Psoas muscle (tissue), 8 donors: Measurements from ENCODE around the gene FBXO46. TPM values are rescaled to one million over a fixed set of nuclear protein-coding genes. Genes with fewer than 3 reads are reported as not detected.

ENCODE experiments used
- ATAC-seq, 4 donors: fragments of 200-7000 bp; cut with Tn5 transposase; one replicate each; pipeline ENCODE4 v1.9.1; 2020; ENCODE audit warnings: moderate library complexity in 3 of 4, mild to moderate bottlenecking in 2 of 4
- DNase-seq, 2 donors: peaks; one replicate each; pipeline ENCODE4 v3.0.0-alpha.2; 2020
- H3K27ac ChIP-seq: fragments of 200-600 bp; one replicate; pipeline ENCODE4 v1.8.0; 2022
- H3K27me3 ChIP-seq, 3 donors: fragments of 200-600 bp in 1 of 3; one replicate each; pipeline versions ENCODE4 v1.6.1 to v1.8.0; 2013 to 2022; ENCODE audit warnings: low read length in 2 of 3, mild to moderate bottlenecking in 2 of 3, moderate library complexity in 1 of 3; ENCODE audit not compliant: insufficient read depth in 3 of 3
- H3K36me3 ChIP-seq, 2 donors: fragments of 200-600 bp in 1 of 2; one replicate each; pipeline versions ENCODE4 v1.6.1 to v1.8.0; 2013 to 2022; ENCODE audit warnings: low read depth in 1 of 2, mild to moderate bottlenecking in 1 of 2, moderate library complexity in 1 of 2; ENCODE audit not compliant: insufficient read depth in 1 of 2
- H3K4me1 ChIP-seq: fragments of 200-600 bp; one replicate; pipeline ENCODE4 v1.8.0; 2022
- H3K4me3 ChIP-seq: fragments of 200-600 bp; one replicate; pipeline ENCODE4 v1.8.0; 2022; ENCODE audit warnings: mild to moderate bottlenecking
- H3K9me3 ChIP-seq: fragments of 200-600 bp; one replicate; pipeline ENCODE4 v1.8.0; 2022
- WGBS, 3 donors: extraction: QIAGEN DNeasy Blood & Tissue Kit; methylation state at CpG; one replicate each; pipeline versions ENCODE4 v1.1.6 to v1.1.7; 2013; 5-methylcytosine and 5-hydroxymethylcytosine counted together
- intact Hi-C, 2 donors: fragments of 100-400 bp; cut with DNase I; formaldehyde crosslinking; loops; one replicate each; pipeline versions ENCODE4 v1.11.0 to v1.14.2; 2022
- long read RNA-seq, 2 donors: library from polyadenylated mRNA; unstranded; transcript quantifications; one replicate each; pipeline ENCODE4 v2.0.0, GENCODE V29; 2021
- polyA plus RNA-seq, 3 donors: library from polyadenylated mRNA; stranded (reverse); fragments of 200-250 nt; gene quantifications; one replicate each; pipeline ENCODE4 v1.2.3, GENCODE V29; 2013
- total RNA-seq, 4 donors: library from RNA; stranded (reverse); fragmentation: NEBNext Ultra II Directional in 2 of 4; extraction: Animal tissue kit (Norgen Biotek cat#: 25700) in 2 of 4; gene quantifications; one replicate each; pipeline versions ENCODE4 v1.2.1 to v1.2.4, GENCODE V29; 2021 to 2023
- TF ChIP-seq, protein P1 (sequence below): fragments of 200-600 bp; IDR thresholded peaks from one replicate; pipeline ENCODE4 v1.8.0; 2022; ENCODE audit warnings: antibody characterized with exemption
- donor health status: healthy with polysubstance abuse.
- donor health status: DM: no; HTN: no; CAD: no; lungs with moderate emphysema.
- donor health status: Bipolar disorder and iron deficiency.
- donor health status: healthy.
- donor health status: DM: yes; HTN: yes; CAD: no.
- donor health status: DM: no; HTN: no; CAD: no.
- donor health status: DM: no; HTN: no; CAD: no.
- donor health status: DM: yes; HTN: yes; CAD: no.

Gene FBXO46, protein sequence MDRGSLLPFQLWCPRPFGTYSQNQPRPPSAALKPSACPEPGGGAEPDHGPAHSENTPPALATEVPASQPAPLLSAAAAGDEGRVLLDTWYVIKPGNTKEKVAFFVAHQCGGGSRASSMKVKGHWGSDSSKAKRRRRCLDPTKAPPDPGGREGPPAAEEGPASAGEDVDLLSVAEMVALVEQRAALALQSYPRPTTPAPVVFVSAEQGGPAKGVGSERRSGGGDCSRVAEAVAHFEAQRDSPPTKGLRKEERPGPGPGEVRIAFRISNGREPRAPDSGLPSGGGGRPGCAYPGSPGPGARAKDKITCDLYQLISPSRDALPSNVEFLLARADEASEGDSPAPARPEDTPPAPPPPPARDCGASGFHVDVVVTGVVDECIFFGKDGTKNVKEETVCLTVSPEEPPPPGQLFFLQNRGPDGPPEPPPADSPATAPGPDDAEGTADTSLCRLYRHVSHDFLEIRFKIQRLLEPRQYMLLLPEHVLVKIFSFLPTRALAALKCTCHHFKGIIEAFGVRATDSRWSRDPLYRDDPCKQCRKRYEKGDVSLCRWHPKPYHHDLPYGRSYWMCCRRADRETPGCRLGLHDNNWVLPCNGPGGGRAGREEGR
- total RNA-seq: 10 to 100 TPM in 2 of 4 donors, 1 to 10 TPM in 2; 6.4 to 13.0 (median 9.9) TPM
- polyA plus RNA-seq: 1 to 10 TPM; 4.6 to 9.5 (median 5.0) TPM
- long read RNA-seq, donor 1, partial matches to known transcripts: 0 of 2 reads
- long read RNA-seq, donor 1, other reads (novel, unspliced or antisense): 2 of 2 reads
- long read RNA-seq, donor 2, partial matches to known transcripts: 6 of 6 reads
- long read RNA-seq, donor 2, other reads (novel, unspliced or antisense): 0 of 6 reads

DNA sequence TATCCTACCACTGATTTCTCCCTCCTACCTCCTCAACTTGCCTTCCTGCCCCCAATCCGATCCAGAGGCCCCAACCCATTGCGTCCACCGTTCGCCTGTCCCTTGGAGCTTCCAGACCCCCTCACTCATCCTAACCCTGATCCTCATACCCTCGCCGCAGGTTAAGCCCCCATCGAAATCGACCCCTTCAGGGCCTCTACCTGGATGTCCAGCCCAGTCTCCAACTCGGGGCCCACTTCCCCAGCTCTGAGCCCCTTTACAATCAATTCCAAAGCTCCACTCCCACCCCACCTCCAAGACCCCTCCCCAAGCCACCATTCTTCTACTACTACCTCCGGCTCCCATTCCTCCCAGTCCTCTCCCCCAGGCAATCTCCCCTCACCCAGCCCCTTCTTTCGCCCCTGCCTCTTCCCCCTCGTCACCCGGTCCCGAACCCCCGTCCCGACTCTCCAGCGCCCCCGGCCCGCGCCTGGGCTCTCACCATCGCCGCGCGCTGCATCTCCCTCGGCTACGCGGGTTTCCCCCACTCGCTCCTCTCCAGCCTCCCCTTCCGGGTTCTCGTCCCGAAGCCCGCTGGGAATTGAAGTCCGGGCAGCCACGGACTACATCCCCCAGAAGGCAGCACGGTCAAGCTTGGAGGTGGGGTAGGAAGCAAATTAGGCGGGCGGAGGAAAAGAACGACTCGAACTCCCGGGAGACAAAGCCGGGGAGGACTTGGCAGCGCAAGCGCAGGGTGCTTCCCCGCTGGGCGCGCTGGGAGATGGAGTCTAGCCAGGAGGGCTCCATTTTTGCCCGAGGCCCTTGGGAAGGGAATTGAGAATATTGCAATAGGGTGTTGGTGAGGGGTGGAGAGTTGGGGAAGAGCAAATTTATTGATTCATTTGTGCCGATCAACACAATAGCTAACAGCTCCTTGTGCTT, at the start of gene FBXO46:
TSS of gene FBXO46 (minus strand) at position 529 of the 921 bp plus-strand sequence. CDS start 17,401 bp downstream, outside the sequence.
- peak; percentile 96 to 98 for DNase-seq
- ATAC-seq: peak; percentile 97 to 98 (median 97)
- Histone ChIP-seq H3K9me3 (no peaks in the 10 kb centered on the region), H3K27ac (peak within 1 kb of the TSS; percentile 48), H3K36me3 (no peaks in the 10 kb centered on the region), H3K4me1 (peaks cover 8% of the 10 kb centered on the region), H3K27me3 (no peaks in the 10 kb centered on the region), H3K4me3 (peak within 1 kb of the TSS; percentile 83)
- intact Hi-C loops: loop anchor here in 1 of 2 donors (5.0 kb wide), 1 partner anchor 37 kb away; the partner anchor contains the start of gene SIX5
- TF ChIP-seq, protein P1, sequence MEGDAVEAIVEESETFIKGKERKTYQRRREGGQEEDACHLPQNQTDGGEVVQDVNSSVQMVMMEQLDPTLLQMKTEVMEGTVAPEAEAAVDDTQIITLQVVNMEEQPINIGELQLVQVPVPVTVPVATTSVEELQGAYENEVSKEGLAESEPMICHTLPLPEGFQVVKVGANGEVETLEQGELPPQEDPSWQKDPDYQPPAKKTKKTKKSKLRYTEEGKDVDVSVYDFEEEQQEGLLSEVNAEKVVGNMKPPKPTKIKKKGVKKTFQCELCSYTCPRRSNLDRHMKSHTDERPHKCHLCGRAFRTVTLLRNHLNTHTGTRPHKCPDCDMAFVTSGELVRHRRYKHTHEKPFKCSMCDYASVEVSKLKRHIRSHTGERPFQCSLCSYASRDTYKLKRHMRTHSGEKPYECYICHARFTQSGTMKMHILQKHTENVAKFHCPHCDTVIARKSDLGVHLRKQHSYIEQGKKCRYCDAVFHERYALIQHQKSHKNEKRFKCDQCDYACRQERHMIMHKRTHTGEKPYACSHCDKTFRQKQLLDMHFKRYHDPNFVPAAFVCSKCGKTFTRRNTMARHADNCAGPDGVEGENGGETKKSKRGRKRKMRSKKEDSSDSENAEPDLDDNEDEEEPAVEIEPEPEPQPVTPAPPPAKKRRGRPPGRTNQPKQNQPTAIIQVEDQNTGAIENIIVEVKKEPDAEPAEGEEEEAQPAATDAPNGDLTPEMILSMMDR: no peak
- 0 to 1% (median 1%) methylated on average over 48 of the region's 48 CpGs for WGBS, 3 donors

DNA sequence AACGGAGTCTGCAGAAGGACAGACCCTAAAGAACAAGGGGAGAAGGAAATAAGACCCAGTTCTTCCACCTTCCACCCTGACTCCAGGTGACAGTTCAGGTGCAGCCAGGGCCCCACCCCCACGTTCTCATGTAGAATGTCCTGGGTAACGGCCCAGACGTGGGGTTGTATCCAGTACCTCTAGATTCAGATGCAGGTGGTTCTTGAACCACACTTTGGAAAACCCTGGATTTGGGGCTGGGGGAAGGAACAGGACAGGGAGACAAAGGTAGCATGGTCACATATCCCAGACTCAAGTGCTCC, 49.4 kb upstream of the FBXO46 start:
- Histone ChIP-seq H3K4me3 (peak overlapping the region; percentile 87), H3K4me1 (peaks cover 34% of the 10 kb centered on the region), H3K27ac (peak overlapping the region; percentile 98), H3K27me3 (no peaks in the 10 kb centered on the region), H3K9me3 (no peaks in the 10 kb centered on the region), H3K36me3 (peaks cover 4 to 41% of the 10 kb centered on the region in 2 donors)
- TF ChIP-seq, protein P1: no peak
- 57 to 70% (median 64%) methylated on average over 4 of the region's 4 CpGs for WGBS, 3 donors
- no peak for DNase-seq
- ATAC-seq: no peak
- intact Hi-C loops: loop anchor here in 1 of 2 donors (10.0 kb wide), 1 partner anchor 1035 kb away; the partner anchor contains the start of gene BCL3

DNA sequence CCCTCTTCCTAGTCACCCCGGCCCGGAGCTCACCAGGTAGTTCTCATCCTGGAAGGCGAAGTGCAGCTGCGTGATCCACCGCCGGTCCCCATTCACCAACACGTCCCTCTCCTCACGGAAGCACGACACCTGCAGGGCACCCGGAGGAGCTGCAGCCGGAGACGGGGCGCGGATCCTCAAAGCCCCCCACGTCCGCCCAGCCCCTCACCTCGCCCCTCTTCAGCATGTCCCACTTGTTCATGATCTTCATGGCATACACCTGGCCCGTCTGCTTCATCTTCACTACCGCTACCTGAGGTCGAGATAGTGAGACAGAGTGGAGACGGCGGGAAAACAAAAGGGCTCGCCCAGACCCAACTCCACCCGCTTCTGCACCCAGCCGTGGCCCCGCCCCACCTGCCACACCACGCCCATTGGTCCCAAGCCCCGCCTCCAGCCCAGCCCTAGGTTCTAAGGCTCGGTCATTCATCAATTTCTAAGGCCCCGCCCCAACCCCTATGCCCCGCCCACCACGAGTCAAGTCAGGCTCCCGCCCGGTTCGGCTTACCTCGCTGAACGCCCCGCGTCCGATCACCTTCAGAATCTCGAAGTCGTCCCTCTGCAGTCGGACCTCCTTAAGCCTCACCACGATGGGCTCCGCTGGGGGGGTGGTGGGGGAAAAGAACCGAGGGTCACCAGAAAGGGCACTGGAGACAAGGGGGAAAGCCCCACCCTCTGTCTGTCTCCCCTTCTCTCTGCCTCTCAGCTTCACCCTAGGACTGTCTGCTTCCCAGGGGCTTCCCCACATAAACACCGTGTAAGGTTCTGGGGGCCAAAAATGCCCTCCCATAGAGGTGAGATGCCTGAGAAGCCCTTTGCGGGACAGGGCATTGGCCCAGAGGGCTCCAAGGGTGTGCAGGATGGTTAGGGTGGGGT, 48.8 kb upstream of the FBXO46 start:
- WGBS, 3 donors: 50 to 53% (median 52%) methylated on average over 46 to 48 of the region's 48 CpGs
- no peaks in the 10 kb centered on the region for H3K27me3 ChIP-seq
- intact Hi-C loops: loop anchor here in 1 of 2 donors (10.0 kb wide), 1 partner anchor 1035 kb away; the partner anchor contains the start of gene BCL3

More for the DNA sequence above, 48.8 kb upstream of the FBXO46 start:
- H3K36me3 ChIP-seq: peaks cover 4 to 47% of the 10 kb centered on the region in 2 donors
- TF ChIP-seq, protein P1: no peak
- peaks cover 28% of the 10 kb centered on the region for H3K4me1 ChIP-seq
- DNase-seq (peak; percentile 84 to 85), ATAC-seq (no peak)
- no peaks in the 10 kb centered on the region for H3K9me3 ChIP-seq
- H3K27ac ChIP-seq: peak overlapping the region; percentile 41
- H3K4me3 ChIP-seq: peak overlapping the region; percentile 87
